Fibroblast of lung (primary cell): Measurements from ENCODE around the gene MUC12.

Source experiments
- CTCF ChIP-seq, 2 donors: IDR thresholded peaks in 1 of 2; conservative IDR thresholded peaks in 1 of 2; 1 replicate in 1 of 2; 2 replicates in 1 of 2; pipeline ENCODE4 v1.5.1; 2011 to 2012; ENCODE audit warnings: low read length in 2 of 2, control low read depth in 1 of 2, inconsistent platforms in 1 of 2, low read depth in 1 of 2, mild to moderate bottlenecking in 1 of 2
- EZH2 ChIP-seq: IDR thresholded peaks from 2 replicates; pipeline ENCODE4 v1.5.1; 2012; ENCODE audit warnings: low read length, control low read depth, mild to moderate bottlenecking; ENCODE audit errors: missing control alignments

DNA sequence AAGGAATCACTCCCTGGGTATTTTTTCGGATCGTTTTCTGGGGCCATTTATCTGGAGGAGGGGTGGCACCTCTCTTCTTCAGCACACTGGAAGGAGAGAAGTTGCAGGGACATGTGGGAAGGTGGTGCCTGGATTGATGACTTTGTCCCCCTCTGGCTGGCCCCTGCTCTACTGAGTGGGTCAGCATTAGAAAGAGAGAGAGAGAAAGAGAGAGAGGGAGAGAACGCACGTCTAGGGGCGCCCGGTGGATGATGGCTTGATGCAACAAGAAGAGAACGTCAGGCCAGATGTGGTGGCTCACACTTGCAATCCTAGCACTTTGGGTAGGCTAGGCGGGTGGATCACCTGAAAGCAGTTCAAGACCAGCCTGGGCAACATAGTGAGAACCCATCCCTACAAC lies 5.5 kb upstream of the MUC12 start:
- TF ChIP-seq EZH2, result no peak
- TF ChIP-seq CTCF (conservative IDR thresholded peaks at IDR 0.05 in 1 of 2, IDR thresholded peaks at IDR 0.05 in 1 of 2; ENCODE audit: low read depth in 1 of 2, low read length in 2 of 2), result no peak
